Measurements from ENCODE around the gene EIF2B1.

The EIF2B1 gene

DNA sequence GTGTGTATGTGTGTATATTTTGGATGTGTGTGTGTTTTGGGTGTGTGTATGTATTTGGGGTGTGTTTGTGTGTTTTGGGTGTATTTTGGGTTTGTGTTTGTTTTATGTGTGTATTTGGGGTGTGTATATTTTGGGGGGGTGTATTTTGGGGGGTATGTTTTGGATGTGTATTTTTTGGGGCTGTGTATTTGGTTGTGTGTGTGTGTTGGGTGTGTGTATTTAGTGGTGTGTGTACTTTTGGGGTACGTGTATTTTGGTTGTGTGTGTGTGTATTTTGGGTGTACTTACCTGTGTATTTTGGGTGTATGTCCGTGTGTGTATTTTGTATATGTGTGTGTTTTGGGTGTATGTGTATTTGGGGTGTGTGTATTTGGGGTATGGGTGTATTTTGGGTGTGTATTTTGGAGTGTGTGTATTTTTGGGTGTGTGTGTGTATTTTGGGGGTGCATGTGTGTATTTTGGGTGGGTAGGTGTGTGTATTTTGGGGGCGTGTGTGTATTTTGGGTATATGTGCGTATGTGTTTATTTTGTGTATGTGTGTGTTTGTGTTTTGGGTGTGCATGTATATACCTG lies 20.7 kb upstream of the EIF2B1 start:
- no peaks in the 10 kb centered on the region for H3K4me1 ChIP-seq (ENCODE audit: control insufficient read depth, insufficient read depth, low read depth, low read length)
- no peak overlapping the region for H3K18ac ChIP-seq (ENCODE audit: low read depth in 1 of 2, low read length in 2 of 2)
- no peak overlapping the region for H3K4ac ChIP-seq (ENCODE audit: low read depth in 1 of 2, low read length in 2 of 2)
- 93% methylated on average over 4 of the region's 4 CpGs for WGBS
- H4K8ac ChIP-seq (ENCODE audit: low read length), result no peak overlapping the region
- H3K14ac ChIP-seq (ENCODE audit: low read length in 2 of 2), result no peak overlapping the region
- DNase-seq, result no peak
- H3K4me2 ChIP-seq (ENCODE audit: low read length, poor library complexity, severe bottlenecking), result no peak overlapping the region
- no peak overlapping the region for H4K91ac ChIP-seq (ENCODE audit: low read length)
- no peak overlapping the region for H3K23ac ChIP-seq (ENCODE audit: low read length in 2 of 2)
- H2BK12ac ChIP-seq (ENCODE audit: low read length in 2 of 2), result no peak overlapping the region
- no peaks in the 10 kb centered on the region for H3K9me3 ChIP-seq (ENCODE audit: control insufficient read depth, low read length)
- no peak overlapping the region for H2BK120ac ChIP-seq (ENCODE audit: low read depth, low read length)
- no peak overlapping the region for H2BK15ac ChIP-seq (ENCODE audit: low read depth, poor library complexity, severe bottlenecking)
- peaks cover 15% of the 10 kb centered on the region for H3K79me1 ChIP-seq (replicated peaks; ENCODE audit: low read length, poor library complexity, severe bottlenecking)
- no peak overlapping the region for H3K27ac ChIP-seq (ENCODE audit: low read length, poor library complexity, severe bottlenecking)
- H3K4me3 ChIP-seq (ENCODE audit: insufficient read depth in 1 of 2, low read depth in 1 of 2, low read length in 2 of 2), result no peak overlapping the region
- H2BK5ac ChIP-seq (ENCODE audit: low read depth, low read length, poor library complexity, severe bottlenecking), result no peak overlapping the region
- no peak overlapping the region for H2AK5ac ChIP-seq (ENCODE audit: low read length, severe bottlenecking)
- peaks cover 21 to 77% of the 10 kb centered on the region in 2 experiments for H3K36me3 ChIP-seq (ENCODE audit: control insufficient read depth in 1 of 2, insufficient read depth in 2 of 2, low read depth in 1 of 2, low read length in 2 of 2)
- no peaks in the 10 kb centered on the region for H3K27me3 ChIP-seq (ENCODE audit: control insufficient read depth in 1 of 2, insufficient read depth in 1 of 2, low read length in 2 of 2)
- no peak overlapping the region for H2AFZ ChIP-seq (ENCODE audit: low read depth, low read length)
- H3K9ac ChIP-seq (ENCODE audit: low read length), result no peak overlapping the region

DNA sequence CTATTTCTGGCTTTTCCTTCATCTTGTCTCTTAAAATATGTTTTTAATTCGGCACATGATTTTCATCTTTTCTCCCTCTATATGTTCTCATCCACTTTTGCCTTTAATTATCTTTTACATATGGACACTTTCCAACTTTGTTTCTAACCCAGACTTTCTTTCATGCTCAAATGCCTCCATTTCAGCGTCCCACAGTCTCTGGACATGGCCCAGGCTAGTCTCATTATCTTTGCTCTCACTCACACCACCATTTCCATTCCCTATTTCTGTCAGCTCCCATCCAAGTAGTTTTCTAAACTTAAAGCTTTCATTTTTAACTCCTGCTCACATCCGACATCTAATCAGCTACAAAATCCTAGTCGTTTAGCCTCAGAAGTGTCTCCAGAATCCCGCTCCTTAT lies 14.9 kb upstream of the EIF2B1 start:
- H2BK15ac ChIP-seq (ENCODE audit: low read depth, poor library complexity, severe bottlenecking), result no peak overlapping the region
- H4K91ac ChIP-seq (ENCODE audit: low read length), result no peak overlapping the region
- no peak overlapping the region for H3K27ac ChIP-seq (ENCODE audit: low read length, poor library complexity, severe bottlenecking)
- H3K4me2 ChIP-seq (ENCODE audit: low read length, poor library complexity, severe bottlenecking), result no peak overlapping the region
- H4K8ac ChIP-seq (ENCODE audit: low read length), result no peak overlapping the region
- peaks cover 32 to 80% of the 10 kb centered on the region in 2 experiments for H3K36me3 ChIP-seq (ENCODE audit: control insufficient read depth in 1 of 2, insufficient read depth in 2 of 2, low read depth in 1 of 2, low read length in 2 of 2)
- no peak overlapping the region for H3K14ac ChIP-seq (ENCODE audit: low read length in 2 of 2)
- H3K27me3 ChIP-seq (ENCODE audit: control insufficient read depth in 1 of 2, insufficient read depth in 1 of 2, low read length in 2 of 2), result no peaks in the 10 kb centered on the region
- no peak overlapping the region for H3K9ac ChIP-seq (ENCODE audit: low read length)
- H2BK12ac ChIP-seq (ENCODE audit: low read length in 2 of 2), result no peak overlapping the region
- no peak for DNase-seq
- H3K23ac ChIP-seq (ENCODE audit: low read length in 2 of 2), result no peak overlapping the region
- H2AFZ ChIP-seq (ENCODE audit: low read depth, low read length), result no peak overlapping the region
- no peak overlapping the region for H3K4ac ChIP-seq (ENCODE audit: low read depth in 1 of 2, low read length in 2 of 2)
- H2BK5ac ChIP-seq (ENCODE audit: low read depth, low read length, poor library complexity, severe bottlenecking), result no peak overlapping the region
- H3K4me3 ChIP-seq (ENCODE audit: insufficient read depth in 1 of 2, low read depth in 1 of 2, low read length in 2 of 2), result no peak overlapping the region
- no peak overlapping the region for H2AK5ac ChIP-seq (ENCODE audit: low read length, severe bottlenecking)
- H3K4me1 ChIP-seq (ENCODE audit: control insufficient read depth, insufficient read depth, low read depth, low read length), result no peaks in the 10 kb centered on the region
- no peaks in the 10 kb centered on the region for H3K9me3 ChIP-seq (ENCODE audit: control insufficient read depth, low read length)
- no peak overlapping the region for H3K18ac ChIP-seq (ENCODE audit: low read depth in 1 of 2, low read length in 2 of 2)
- H3K79me1 ChIP-seq (replicated peaks; ENCODE audit: low read length, poor library complexity, severe bottlenecking), result peaks cover 25% of the 10 kb centered on the region
- no peak overlapping the region for H2BK120ac ChIP-seq (ENCODE audit: low read depth, low read length)
- WGBS, result 95% methylated on average over 5 of the region's 5 CpGs

DNA sequence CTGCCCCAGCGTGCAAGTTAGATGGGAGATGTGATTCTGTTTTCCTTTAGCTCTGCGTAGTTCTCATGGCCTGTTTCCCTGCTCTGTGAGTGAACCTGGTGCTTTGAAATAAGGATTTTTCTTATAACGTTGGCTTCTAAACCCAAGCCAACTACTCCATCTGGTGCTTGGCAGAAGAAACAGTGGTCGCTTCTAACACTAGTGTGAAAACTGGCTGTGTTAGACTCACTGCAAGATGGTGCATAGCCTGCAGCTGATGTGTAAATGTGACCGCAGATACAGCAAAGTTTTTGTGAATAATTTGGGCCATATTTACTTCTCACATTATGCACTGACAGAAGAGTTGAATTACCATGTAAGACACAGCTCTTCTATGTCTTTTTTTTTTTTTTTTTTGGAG lies 12.4 kb upstream of the EIF2B1 start:
- Histone ChIP-seq H3K14ac (ENCODE audit: low read length in 2 of 2) (no peak overlapping the region), H3K27ac (ENCODE audit: low read length, poor library complexity, severe bottlenecking) (no peak overlapping the region), H2BK15ac (ENCODE audit: low read depth, poor library complexity, severe bottlenecking) (no peak overlapping the region), H2BK120ac (ENCODE audit: low read depth, low read length) (no peak overlapping the region), H4K91ac (ENCODE audit: low read length) (no peak overlapping the region), H3K4ac (ENCODE audit: low read depth in 1 of 2, low read length in 2 of 2) (no peak overlapping the region), H2BK5ac (ENCODE audit: low read depth, low read length, poor library complexity, severe bottlenecking) (no peak overlapping the region), H3K4me1 (ENCODE audit: control insufficient read depth, insufficient read depth, low read depth, low read length) (no peaks in the 10 kb centered on the region), H3K9ac (ENCODE audit: low read length) (no peak overlapping the region), H2AK5ac (ENCODE audit: low read length, severe bottlenecking) (no peak overlapping the region), H3K27me3 (ENCODE audit: control insufficient read depth in 1 of 2, insufficient read depth in 1 of 2, low read length in 2 of 2) (no peaks in the 10 kb centered on the region), H3K23ac (ENCODE audit: low read length in 2 of 2) (no peak overlapping the region), H2AFZ (ENCODE audit: low read depth, low read length) (no peak overlapping the region), H3K18ac (ENCODE audit: low read depth in 1 of 2, low read length in 2 of 2) (no peak overlapping the region), H3K4me3 (ENCODE audit: insufficient read depth in 1 of 2, low read depth in 1 of 2, low read length in 2 of 2) (no peak overlapping the region), H3K79me1 (replicated peaks; ENCODE audit: low read length, poor library complexity, severe bottlenecking) (peaks cover 24% of the 10 kb centered on the region), H3K9me3 (ENCODE audit: control insufficient read depth, low read length) (no peaks in the 10 kb centered on the region), H3K4me2 (ENCODE audit: low read length, poor library complexity, severe bottlenecking) (no peak overlapping the region), H4K8ac (ENCODE audit: low read length) (no peak overlapping the region), H2BK12ac (ENCODE audit: low read length in 2 of 2) (no peak overlapping the region), H3K36me3 (ENCODE audit: control insufficient read depth in 1 of 2, insufficient read depth in 2 of 2, low read depth in 1 of 2, low read length in 2 of 2) (peaks cover 31 to 76% of the 10 kb centered on the region in 2 experiments)
- 97% methylated on average over 3 of the region's 5 CpGs for WGBS
- DNase-seq, result no peak

DNA sequence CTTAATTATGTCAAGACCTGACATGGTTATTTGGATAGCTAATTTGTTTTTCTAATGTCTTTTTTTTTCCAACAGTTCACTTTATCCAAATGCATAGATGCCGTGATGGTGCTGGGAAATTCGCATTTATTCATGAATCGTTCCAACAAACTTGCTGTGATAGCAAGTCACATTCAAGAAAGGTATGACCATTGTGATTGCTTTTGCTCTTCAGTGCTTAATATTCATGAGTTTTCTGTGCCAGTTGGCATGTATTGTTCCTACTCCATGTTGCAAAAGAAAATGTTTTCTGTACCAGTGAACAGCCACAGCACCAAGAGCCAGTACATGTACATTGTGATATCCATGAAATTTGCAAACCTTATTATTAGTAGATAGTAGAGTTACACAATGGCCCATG lies 11.9 kb upstream of the EIF2B1 start:
- WGBS, result 98% methylated on average over 3 of the region's 3 CpGs
- Histone ChIP-seq H3K27me3 (ENCODE audit: control insufficient read depth in 1 of 2, insufficient read depth in 1 of 2, low read length in 2 of 2) (no peaks in the 10 kb centered on the region), H2BK12ac (ENCODE audit: low read length in 2 of 2) (no peak overlapping the region), H3K36me3 (ENCODE audit: control insufficient read depth in 1 of 2, insufficient read depth in 2 of 2, low read depth in 1 of 2, low read length in 2 of 2) (peaks cover 31 to 76% of the 10 kb centered on the region in 2 experiments), H3K4me3 (ENCODE audit: insufficient read depth in 1 of 2, low read depth in 1 of 2, low read length in 2 of 2) (no peak overlapping the region), H3K4me1 (ENCODE audit: control insufficient read depth, insufficient read depth, low read depth, low read length) (no peaks in the 10 kb centered on the region), H3K14ac (ENCODE audit: low read length in 2 of 2) (no peak overlapping the region), H3K9ac (ENCODE audit: low read length) (no peak overlapping the region), H2BK5ac (ENCODE audit: low read depth, low read length, poor library complexity, severe bottlenecking) (no peak overlapping the region), H2BK15ac (ENCODE audit: low read depth, poor library complexity, severe bottlenecking) (no peak overlapping the region), H3K9me3 (ENCODE audit: control insufficient read depth, low read length) (no peaks in the 10 kb centered on the region), H3K18ac (ENCODE audit: low read depth in 1 of 2, low read length in 2 of 2) (no peak overlapping the region), H3K4me2 (ENCODE audit: low read length, poor library complexity, severe bottlenecking) (no peak overlapping the region), H3K4ac (ENCODE audit: low read depth in 1 of 2, low read length in 2 of 2) (no peak overlapping the region), H2AK5ac (ENCODE audit: low read length, severe bottlenecking) (no peak overlapping the region), H4K91ac (ENCODE audit: low read length) (no peak overlapping the region), H3K79me1 (replicated peaks; ENCODE audit: low read length, poor library complexity, severe bottlenecking) (peaks cover 25% of the 10 kb centered on the region), H2BK120ac (ENCODE audit: low read depth, low read length) (no peak overlapping the region), H2AFZ (ENCODE audit: low read depth, low read length) (no peak overlapping the region), H4K8ac (ENCODE audit: low read length) (no peak overlapping the region), H3K23ac (ENCODE audit: low read length in 2 of 2) (no peak overlapping the region), H3K27ac (ENCODE audit: low read length, poor library complexity, severe bottlenecking) (no peak overlapping the region)
- DNase-seq, result no peak

All from mesenchymal stem cell (in vitro differentiated cells and primary cell).